Central memory CD8-positive, alpha-beta T cell (primary cell): ENCODE data around the gene TIPARP.
"Not testable (repeated sequence)": the region's sequence is repeated elsewhere in the genome, so short reads cannot be mapped to it uniquely, and the experiment has no call there.

Experiments
- ATAC-seq: fragments of 150-1000 bp; cut with Tn5 transposase; replicated peaks from 2 replicates; pipeline ENCODE4 v1.10.0; 2022; ENCODE audit warnings: mild to moderate bottlenecking, moderate FRiP score, moderate number of reproducible peaks; ENCODE audit not compliant: poor library complexity, severe bottlenecking; ENCODE audit errors: extremely low read depth
- DNase-seq, 2 donors: peaks; one replicate each; pipeline ENCODE4 v3.0.0; 2021; ENCODE audit warnings: low spot score in 2 of 2
- H3K27ac Mint-ChIP-seq: one replicate; pipeline ENCODE4 v1.8.0; 2022; ENCODE audit warnings: low read depth, mild to moderate bottlenecking, moderate library complexity, mixed read lengths
- H3K27me3 Mint-ChIP-seq: one replicate; pipeline ENCODE4 v1.8.0; 2022; ENCODE audit warnings: mixed read lengths
- H3K36me3 Mint-ChIP-seq: one replicate; pipeline ENCODE4 v1.8.0; 2022; ENCODE audit warnings: mild to moderate bottlenecking, moderate library complexity, mixed read lengths; ENCODE audit not compliant: insufficient read depth
- H3K4me1 Mint-ChIP-seq: one replicate; pipeline ENCODE4 v1.8.0; 2022; ENCODE audit warnings: mixed read lengths
- H3K4me3 Mint-ChIP-seq: one replicate; pipeline ENCODE4 v1.8.0; 2022; ENCODE audit warnings: mild to moderate bottlenecking, moderate library complexity, mixed read lengths
- H3K9me3 Mint-ChIP-seq: one replicate; pipeline ENCODE4 v1.8.0; 2022; ENCODE audit warnings: mixed read lengths

The TIPARP gene

DNA sequence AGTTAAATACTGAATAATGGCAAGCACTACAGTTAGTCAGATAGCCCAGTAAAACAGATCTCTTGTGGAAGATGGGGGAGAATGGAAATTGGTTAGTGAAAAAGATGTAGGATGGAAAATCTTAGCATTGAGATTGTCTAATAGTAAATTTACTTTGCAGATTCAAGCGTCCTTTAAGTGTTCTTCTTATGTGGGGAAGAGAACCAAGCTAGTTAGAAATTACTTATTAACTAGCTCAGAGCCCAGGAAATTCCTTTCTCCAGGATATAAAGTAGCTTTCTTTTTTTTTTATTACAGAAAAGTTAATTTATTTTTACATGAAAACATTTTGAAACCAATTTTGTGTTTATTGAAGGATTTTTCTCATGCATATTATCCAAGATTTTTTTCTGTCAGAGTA is 36.7 kb downstream of the TIPARP start:
- H3K9me3 Mint-ChIP-seq = no peaks in the 10 kb centered on the region
- H3K27me3 Mint-ChIP-seq = no peaks in the 10 kb centered on the region
- no peaks in the 10 kb centered on the region for H3K4me1 Mint-ChIP-seq
- H3K4me3 Mint-ChIP-seq = no peak overlapping the region
- no peak overlapping the region for H3K27ac Mint-ChIP-seq
- DNase-seq (no peak), ATAC-seq (no peak)
- peaks cover 20% of the 10 kb centered on the region for H3K36me3 Mint-ChIP-seq

DNA sequence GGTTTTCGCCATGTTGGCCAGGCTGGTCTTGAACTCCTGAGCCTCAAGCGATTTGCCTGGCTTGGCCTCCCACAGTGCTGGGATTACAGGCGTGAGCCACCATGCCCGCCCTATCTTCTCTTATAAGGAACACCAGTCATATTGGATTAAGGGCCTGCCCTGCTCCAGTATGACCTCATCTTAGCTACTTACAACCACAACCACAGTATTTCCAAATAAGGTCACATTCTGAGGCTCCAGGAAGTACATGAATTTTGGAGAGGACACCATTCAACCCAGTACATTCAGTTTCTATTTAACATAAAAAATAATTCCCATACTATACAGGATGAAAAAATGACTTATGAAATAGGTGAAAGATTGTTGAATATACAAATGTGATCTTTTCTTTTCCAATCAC is 37.6 kb downstream of the TIPARP start:
- H3K9me3 Mint-ChIP-seq, H3K4me3 Mint-ChIP-seq, H3K27me3 Mint-ChIP-seq, H3K4me1 Mint-ChIP-seq, DNase-seq: not testable (repeated sequence)
- Mint-ChIP-seq H3K27ac (peak overlapping the region; percentile 72), H3K36me3 (peaks cover 13% of the 10 kb centered on the region)
- ATAC-seq = peak; percentile 75

- peaks cover 7% of the 10 kb centered on the region for H3K36me3 Mint-ChIP-seq
- ATAC-seq (no peak), DNase-seq (no peak)
- no peak overlapping the region for H3K27ac Mint-ChIP-seq
- no peaks in the 10 kb centered on the region for H3K27me3 Mint-ChIP-seq
- no peak overlapping the region for H3K4me3 Mint-ChIP-seq
- H3K9me3 Mint-ChIP-seq = no peaks in the 10 kb centered on the region
- H3K4me1 Mint-ChIP-seq = no peaks in the 10 kb centered on the region
These were observed 41.9 kb downstream of the TIPARP start for GRCh38 chr3:156716105-156716862.

DNA sequence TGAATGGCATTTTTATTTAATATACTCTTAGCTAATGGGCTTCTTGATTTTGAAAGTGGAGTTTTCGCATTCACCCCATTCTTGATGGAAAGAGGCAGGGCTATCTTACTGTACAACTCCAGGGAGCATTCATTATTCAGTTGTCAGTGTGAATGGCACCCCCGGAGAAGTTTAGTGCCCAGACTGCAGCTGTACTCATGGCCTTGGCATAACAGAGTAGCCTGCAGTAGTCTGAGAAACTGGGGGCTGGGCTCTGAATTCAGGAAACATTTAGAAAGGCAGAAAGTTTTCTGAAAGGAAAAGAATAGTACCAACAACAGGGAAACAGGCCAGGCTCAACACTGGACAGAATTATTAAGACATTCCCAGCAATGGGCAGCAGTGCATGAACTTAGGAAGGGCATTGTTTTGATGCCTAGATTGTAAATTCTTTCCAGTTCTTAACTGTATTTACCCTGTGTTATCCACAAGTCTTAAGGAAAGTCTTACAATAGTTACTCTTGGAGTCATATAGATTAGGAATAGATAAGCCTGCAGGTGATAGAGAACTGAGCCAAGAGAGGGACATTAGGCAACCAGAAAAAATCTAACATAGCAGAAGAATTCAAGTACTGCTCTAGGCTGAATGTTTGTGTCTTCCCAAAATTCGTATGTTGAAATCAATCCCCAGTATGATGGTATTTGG is 44.4 kb downstream of the TIPARP start:
- Mint-ChIP-seq H3K27ac (peak overlapping the region; percentile 24), H3K9me3 (no peaks in the 10 kb centered on the region), H3K27me3 (no peaks in the 10 kb centered on the region), H3K4me1 (no peaks in the 10 kb centered on the region), H3K36me3 (peaks cover 3% of the 10 kb centered on the region), H3K4me3 (no peak overlapping the region)
- ATAC-seq (no peak), DNase-seq (no peak)

- Mint-ChIP-seq H3K4me1 (no peaks in the 10 kb centered on the region), H3K4me3 (no peak overlapping the region), H3K27me3 (no peaks in the 10 kb centered on the region), H3K27ac (no peak overlapping the region), H3K9me3 (no peaks in the 10 kb centered on the region), H3K36me3 (peaks cover 3% of the 10 kb centered on the region)
- DNase-seq (no peak), ATAC-seq (no peak)
These were observed 46.4 kb downstream of the TIPARP start for GRCh38 chr3:156720826-156721225.

- Mint-ChIP-seq H3K9me3 (no peaks in the 10 kb centered on the region), H3K27me3 (no peaks in the 10 kb centered on the region), H3K4me1 (no peaks in the 10 kb centered on the region), H3K4me3 (no peak overlapping the region), H3K36me3 (peaks cover 3% of the 10 kb centered on the region), H3K27ac (no peak overlapping the region)
- DNase-seq (no peak), ATAC-seq (no peak)
These were observed 47.6 kb downstream of the TIPARP start for GRCh38 chr3:156721687-156722618.

- Mint-ChIP-seq H3K9me3 (no peaks in the 10 kb centered on the region), H3K27ac (no peak overlapping the region), H3K27me3 (no peaks in the 10 kb centered on the region), H3K4me1 (no peaks in the 10 kb centered on the region), H3K36me3 (peaks cover 3% of the 10 kb centered on the region), H3K4me3 (no peak overlapping the region)
- no peak for ATAC-seq
- DNase-seq = no peak
These were observed 48.8 kb downstream of the TIPARP start for GRCh38 chr3:156723182-156723619.

DNA sequence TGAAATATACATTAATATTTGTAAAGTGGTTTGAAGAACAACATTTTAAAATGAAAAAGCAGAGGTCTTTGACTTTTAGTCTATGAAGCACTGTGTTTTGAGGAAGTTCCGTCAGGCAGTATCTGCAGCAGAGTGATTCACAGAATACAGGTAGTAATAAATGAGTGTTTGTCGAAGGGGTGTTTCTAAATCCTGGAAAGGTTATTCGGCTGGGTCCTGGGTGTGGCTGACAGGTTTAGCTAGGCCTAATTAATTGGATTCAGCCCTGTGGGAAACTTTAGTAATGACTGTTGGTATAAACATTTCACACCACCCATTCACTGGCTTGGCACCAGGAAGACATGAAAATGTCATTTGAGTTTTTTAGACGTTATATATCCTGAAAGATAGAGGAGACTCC is 51.3 kb downstream of the TIPARP start:
- DNase-seq (no peak), ATAC-seq (no peak)
- Mint-ChIP-seq H3K27ac (no peak overlapping the region), H3K9me3 (no peaks in the 10 kb centered on the region), H3K4me1 (no peaks in the 10 kb centered on the region), H3K27me3 (no peaks in the 10 kb centered on the region), H3K36me3 (no peaks in the 10 kb centered on the region), H3K4me3 (no peak overlapping the region)

DNA sequence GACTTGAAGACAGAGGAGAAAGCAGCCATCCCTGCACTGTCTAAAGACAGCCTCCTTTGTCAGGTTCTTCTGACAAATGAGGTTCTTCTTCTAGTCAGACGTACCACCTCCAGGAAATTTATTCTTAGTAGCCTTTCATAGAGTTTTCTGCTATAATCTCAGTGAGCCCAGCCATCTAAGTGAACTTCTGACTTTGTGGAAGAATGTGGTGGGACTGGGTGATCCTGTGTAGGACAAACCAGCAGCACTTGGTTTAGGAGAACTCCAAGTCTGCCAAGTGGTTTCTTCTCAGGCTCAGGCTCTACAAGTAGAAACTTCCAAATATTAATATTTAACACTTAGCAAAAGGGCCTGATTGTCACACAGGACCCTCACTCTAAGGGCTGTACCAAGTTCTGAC is 52.1 kb downstream of the TIPARP start:
- no peak overlapping the region for H3K27ac Mint-ChIP-seq
- H3K4me1 Mint-ChIP-seq = no peaks in the 10 kb centered on the region
- H3K27me3 Mint-ChIP-seq = no peaks in the 10 kb centered on the region
- ATAC-seq = no peak
- H3K4me3 Mint-ChIP-seq = no peak overlapping the region
- H3K36me3 Mint-ChIP-seq = no peaks in the 10 kb centered on the region
- no peak for DNase-seq
- no peaks in the 10 kb centered on the region for H3K9me3 Mint-ChIP-seq

DNA sequence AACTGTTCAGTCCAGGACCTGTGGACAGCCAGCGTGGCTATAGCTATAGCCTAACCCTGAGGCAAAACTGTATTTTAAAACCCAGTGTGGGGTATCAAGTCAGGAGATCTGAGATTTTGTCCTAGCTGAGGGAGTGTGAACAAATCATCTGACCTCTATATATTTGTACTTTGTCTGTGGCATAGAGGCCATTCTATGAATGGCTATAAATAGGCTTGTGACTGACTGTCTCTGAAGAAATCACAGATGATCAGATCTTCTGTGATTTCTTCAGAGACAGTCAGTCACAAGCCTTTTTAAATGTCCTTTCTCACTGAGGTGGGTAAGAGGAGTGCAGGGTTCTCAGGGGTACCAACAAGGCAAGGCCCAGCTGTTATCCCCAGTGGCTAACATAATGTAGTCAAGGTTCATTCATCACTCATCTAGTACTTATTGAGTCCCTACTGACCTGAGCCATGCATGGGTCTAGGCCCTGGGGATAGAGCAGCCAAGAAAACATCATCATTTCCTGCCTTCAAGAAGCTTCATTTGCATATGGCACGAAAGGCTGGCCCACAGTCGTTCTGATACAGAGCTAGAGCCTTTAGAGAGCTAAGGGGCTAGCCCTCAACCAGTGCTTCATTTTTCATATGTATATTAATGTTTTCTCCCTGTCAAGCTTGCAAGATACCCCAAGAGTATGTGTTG is 53.3 kb downstream of the TIPARP start:
- no peaks in the 10 kb centered on the region for H3K9me3 Mint-ChIP-seq
- no peaks in the 10 kb centered on the region for H3K27me3 Mint-ChIP-seq
- DNase-seq (no peak), ATAC-seq (no peak)
- H3K27ac Mint-ChIP-seq = no peak overlapping the region
- no peak overlapping the region for H3K4me3 Mint-ChIP-seq
- H3K36me3 Mint-ChIP-seq = no peaks in the 10 kb centered on the region
- H3K4me1 Mint-ChIP-seq = no peaks in the 10 kb centered on the region

- no peak overlapping the region for H3K4me3 Mint-ChIP-seq
- DNase-seq (no peak), ATAC-seq (no peak)
- no peaks in the 10 kb centered on the region for H3K27me3 Mint-ChIP-seq
- H3K4me1 Mint-ChIP-seq = no peaks in the 10 kb centered on the region
- no peaks in the 10 kb centered on the region for H3K9me3 Mint-ChIP-seq
- H3K27ac Mint-ChIP-seq = no peak overlapping the region
- no peaks in the 10 kb centered on the region for H3K36me3 Mint-ChIP-seq
These were observed 54.0 kb downstream of the TIPARP start for GRCh38 chr3:156728267-156728985.
